Thoracic aorta (tissue), 2 donors: ENCODE measurements around the gene ZBTB38. TPM values are rescaled to one million over a fixed set of nuclear protein-coding genes. Genes with fewer than 3 reads are reported as not detected.

Source experiments
- ATAC-seq: fragments of 150-250 bp; one replicate; pipeline ENCODE4 v1.8.0; 2017; ENCODE audit warnings: low read depth; ENCODE audit not compliant: insufficient number of reproducible peaks, low FRiP score
- DNase-seq: peaks from one replicate; pipeline ENCODE4 v3.0.0-alpha.2; 2020; ENCODE audit warnings: low spot score
- H3K27ac ChIP-seq, 2 donors: fragments of 200-600 bp; sonication (generic); 1 replicate in 1 of 2; 2 replicates in 1 of 2; pipeline ENCODE4 v1.5.1; 2016; ENCODE audit warnings: mild to moderate bottlenecking in 2 of 2, moderate library complexity in 2 of 2
- H3K27me3 ChIP-seq: fragments of 200-600 bp; sonication (generic); replicated peaks from 2 replicates; pipeline ENCODE4 v1.6.0; 2016; ENCODE audit warnings: mild to moderate bottlenecking; ENCODE audit not compliant: insufficient read depth
- H3K36me3 ChIP-seq: fragments of 200-600 bp; sonication (generic); one replicate; pipeline ENCODE4 v1.5.1; 2016
- H3K4me1 ChIP-seq, 2 donors: fragments of 200-600 bp; sonication (generic); 1 replicate in 1 of 2; 2 replicates in 1 of 2; pipeline versions ENCODE4 v1.5.1 to v1.6.0; 2016; ENCODE audit warnings: low read depth in 2 of 2, mild to moderate bottlenecking in 1 of 2; ENCODE audit not compliant: control insufficient read depth in 1 of 2
- H3K4me3 ChIP-seq: fragments of 200-600 bp; sonication (generic); 2 replicates; pipeline ENCODE4 v1.5.1; 2016; ENCODE audit warnings: mild to moderate bottlenecking
- H3K9me3 ChIP-seq: fragments of 200-600 bp; sonication (generic); 2 replicates; pipeline ENCODE4 v1.5.1; 2016
- CTCF ChIP-seq: fragments of 200-600 bp; sonication (generic); IDR thresholded peaks from one replicate; pipeline ENCODE4 v1.5.1; 2019; ENCODE audit warnings: antibody characterized with exemption
- total RNA-seq, 2 donors: library from RNA; depleted of rRNA; stranded (reverse); fragments of >200 nt; gene quantifications; one replicate each; pipeline versions ENCODE4 v1.1.0 to v1.2.3, GENCODE V29; 2016

The ZBTB38 gene
- total RNA-seq, 2 donors from 2014 or later, result 169 to 215 TPM

GRCh38 chr3:141401095-141401494 lies 32.8 kb downstream of the ZBTB38 start:
- no peak for TF ChIP-seq CTCF
- no peak for DNase-seq
- no peak overlapping the region for H3K4me3 ChIP-seq
- peak overlapping the region; percentile 90 to 99 for H3K27ac ChIP-seq
- H3K9me3 ChIP-seq, result no peaks in the 10 kb centered on the region
- H3K27me3 ChIP-seq, result no peaks in the 10 kb centered on the region
- no peak for ATAC-seq
- peaks cover 35 to 52% of the 10 kb centered on the region in 2 donors for H3K4me1 ChIP-seq
- H3K36me3 ChIP-seq, result peaks cover 33% of the 10 kb centered on the region

GRCh38 chr3:141401573-141402475 lies 33.5 kb downstream of the ZBTB38 start:
- peaks cover 31% of the 10 kb centered on the region for H3K36me3 ChIP-seq
- peak overlapping the region; percentile 88 for H3K4me3 ChIP-seq
- no peaks in the 10 kb centered on the region for H3K9me3 ChIP-seq
- ATAC-seq (peak; percentile 32), DNase-seq (no peak)
- no peaks in the 10 kb centered on the region for H3K27me3 ChIP-seq
- H3K4me1 ChIP-seq, result peaks cover 43 to 60% of the 10 kb centered on the region in 2 donors
- peak overlapping the region; percentile 90 to 99 for H3K27ac ChIP-seq
- TF ChIP-seq CTCF, result no peak

GRCh38 chr3:141402476-141403171 lies 34.3 kb downstream of the ZBTB38 start:
- Histone ChIP-seq H3K36me3 (peaks cover 23% of the 10 kb centered on the region), H3K27me3 (no peaks in the 10 kb centered on the region), H3K27ac (peak overlapping the region; percentile 90 to 99), H3K9me3 (no peaks in the 10 kb centered on the region), H3K4me3 (peak overlapping the region; percentile 88), H3K4me1 (peaks cover 50 to 68% of the 10 kb centered on the region in 2 donors)
- ATAC-seq, result peak; percentile 34
- no peak for DNase-seq
- TF ChIP-seq CTCF, result peak; percentile 21

- no peak for DNase-seq
- Histone ChIP-seq H3K36me3 (peaks cover 22% of the 10 kb centered on the region), H3K9me3 (no peaks in the 10 kb centered on the region), H3K4me3 (peak overlapping the region; percentile 88), H3K27me3 (no peaks in the 10 kb centered on the region), H3K4me1 (peaks cover 50 to 77% of the 10 kb centered on the region in 2 donors), H3K27ac (peak overlapping the region; percentile 90 to 99)
- TF ChIP-seq CTCF, result no peak
- ATAC-seq, result no peak
Measured at GRCh38 chr3:141403576-141403975, 35.3 kb downstream of the ZBTB38 start.

- DNase-seq (no peak), ATAC-seq (no peak)
- H3K27me3 ChIP-seq, result no peaks in the 10 kb centered on the region
- no peak for TF ChIP-seq CTCF
- H3K9me3 ChIP-seq, result no peaks in the 10 kb centered on the region
- H3K4me1 ChIP-seq, result peaks cover 59 to 85% of the 10 kb centered on the region in 2 donors
- H3K27ac ChIP-seq, result peak overlapping the region; percentile 41 to 99
- peaks cover 25% of the 10 kb centered on the region for H3K36me3 ChIP-seq
- no peak overlapping the region for H3K4me3 ChIP-seq
Measured at GRCh38 chr3:141405025-141405424, 36.7 kb downstream of the ZBTB38 start.
